Right lobe of liver (tissue), 4 donors: ENCODE results near the gene HNMT.

Experiments used
- POLR2A ChIP-seq: fragments of 450-650 bp; IDR thresholded peaks from one replicate; pipeline ENCODE4 v1.6.1; 2017; ENCODE audit warnings: antibody characterized with exemption, mild to moderate bottlenecking
- TF ChIP-seq, protein P1 (sequence below), 4 donors: fragments of 200-600 bp in 3 of 4; fragments of 450-650 bp in 1 of 4; IDR thresholded peaks; one replicate each; pipeline versions ENCODE4 v1.5.1 to v1.8.0; 2016 to 2022; ENCODE audit warnings: antibody characterized with exemption in 4 of 4, mild to moderate bottlenecking in 2 of 4
- donor health status: DM: no; HTN: no; CAD: no.
- donor health status: DM: no; HTN: no; CAD: no.
- donor health status: DM: no; HTN: yes; CAD: no.

DNA sequence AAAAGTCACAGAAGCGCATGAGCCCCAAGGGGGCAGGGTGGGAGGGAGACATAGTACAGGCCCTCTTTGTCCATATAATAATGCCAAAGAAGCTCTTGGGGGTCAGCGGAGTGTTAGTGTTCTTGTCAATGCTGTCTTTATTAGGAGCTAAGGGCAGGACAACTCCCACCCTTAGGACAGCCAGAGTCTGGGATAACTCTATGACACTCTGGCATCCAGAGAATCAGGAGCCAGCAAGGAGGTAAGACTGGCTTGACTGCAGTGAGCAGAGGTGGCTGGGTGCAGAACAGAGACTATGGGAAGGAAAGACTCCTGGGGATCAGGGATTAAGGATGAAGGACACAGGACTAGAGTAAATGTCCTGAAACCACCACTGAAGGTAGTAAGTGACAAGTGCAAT, 19.0 kb upstream of the HNMT start:
- TF ChIP-seq, protein P1, sequence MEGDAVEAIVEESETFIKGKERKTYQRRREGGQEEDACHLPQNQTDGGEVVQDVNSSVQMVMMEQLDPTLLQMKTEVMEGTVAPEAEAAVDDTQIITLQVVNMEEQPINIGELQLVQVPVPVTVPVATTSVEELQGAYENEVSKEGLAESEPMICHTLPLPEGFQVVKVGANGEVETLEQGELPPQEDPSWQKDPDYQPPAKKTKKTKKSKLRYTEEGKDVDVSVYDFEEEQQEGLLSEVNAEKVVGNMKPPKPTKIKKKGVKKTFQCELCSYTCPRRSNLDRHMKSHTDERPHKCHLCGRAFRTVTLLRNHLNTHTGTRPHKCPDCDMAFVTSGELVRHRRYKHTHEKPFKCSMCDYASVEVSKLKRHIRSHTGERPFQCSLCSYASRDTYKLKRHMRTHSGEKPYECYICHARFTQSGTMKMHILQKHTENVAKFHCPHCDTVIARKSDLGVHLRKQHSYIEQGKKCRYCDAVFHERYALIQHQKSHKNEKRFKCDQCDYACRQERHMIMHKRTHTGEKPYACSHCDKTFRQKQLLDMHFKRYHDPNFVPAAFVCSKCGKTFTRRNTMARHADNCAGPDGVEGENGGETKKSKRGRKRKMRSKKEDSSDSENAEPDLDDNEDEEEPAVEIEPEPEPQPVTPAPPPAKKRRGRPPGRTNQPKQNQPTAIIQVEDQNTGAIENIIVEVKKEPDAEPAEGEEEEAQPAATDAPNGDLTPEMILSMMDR (IDR thresholded peaks at IDR 0.05) = no peak
- no peak for TF ChIP-seq POLR2A
